ENCODE results near the gene APLNR. TPM values are rescaled to one million over a fixed set of nuclear protein-coding genes. Genes with fewer than 3 reads are reported as not detected.

APLNR gene
- total RNA-seq, 1 donor from 2014 or later, result 48.8 TPM

DNA sequence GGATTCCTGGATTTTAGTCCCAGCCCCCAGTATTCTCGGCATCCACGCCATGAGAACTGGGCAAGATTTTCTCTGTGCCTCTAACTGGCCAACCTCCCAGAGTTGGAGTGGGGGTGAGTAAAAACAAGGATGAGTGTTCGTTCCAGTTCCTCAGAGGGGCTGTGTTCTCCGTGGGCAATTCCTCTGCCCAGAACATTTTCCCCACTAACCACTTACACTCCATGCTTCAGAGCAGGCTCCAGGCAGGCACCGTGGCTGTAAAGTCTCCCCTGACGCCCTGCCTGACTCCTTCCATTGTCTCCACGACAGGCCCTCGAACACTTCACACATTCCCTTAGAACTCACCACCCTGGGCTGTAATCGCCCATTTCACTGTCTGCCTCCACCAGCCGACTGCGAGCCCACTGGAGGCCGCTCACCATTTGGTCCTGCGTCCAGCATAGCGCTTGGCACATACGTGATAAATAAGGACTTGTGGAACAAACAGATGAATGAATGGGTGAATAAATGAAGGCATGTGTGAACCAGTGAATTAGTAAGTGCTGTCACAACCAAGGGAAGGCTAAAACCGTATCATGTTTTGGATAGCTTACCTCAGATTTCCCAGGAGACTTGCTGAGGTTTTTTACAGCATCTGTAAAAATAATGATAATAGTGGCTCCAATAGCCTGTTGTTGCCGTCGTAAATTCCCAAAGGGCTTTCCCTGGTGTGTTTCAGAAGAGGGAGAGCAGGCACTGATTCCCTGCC is 6.1 kb downstream of the APLNR start:
- Mint-ChIP-seq H3K9me3 (ENCODE audit: unreplicated experiment) (no peaks in the 10 kb centered on the region), H3K4me1 (ENCODE audit: unreplicated experiment) (peaks cover 45% of the 10 kb centered on the region), H3K4me3 (ENCODE audit: unreplicated experiment) (peak overlapping the region; percentile 18), H3K36me3 (ENCODE audit: low read depth, unreplicated experiment) (no peaks in the 10 kb centered on the region), H3K27ac (ENCODE audit: unreplicated experiment) (no peak overlapping the region), H3K27me3 (ENCODE audit: unreplicated experiment) (peaks cover 20% of the 10 kb centered on the region)
- DNase-seq (ENCODE audit: low spot score), result no peak
- TF ChIP-seq, protein P1, sequence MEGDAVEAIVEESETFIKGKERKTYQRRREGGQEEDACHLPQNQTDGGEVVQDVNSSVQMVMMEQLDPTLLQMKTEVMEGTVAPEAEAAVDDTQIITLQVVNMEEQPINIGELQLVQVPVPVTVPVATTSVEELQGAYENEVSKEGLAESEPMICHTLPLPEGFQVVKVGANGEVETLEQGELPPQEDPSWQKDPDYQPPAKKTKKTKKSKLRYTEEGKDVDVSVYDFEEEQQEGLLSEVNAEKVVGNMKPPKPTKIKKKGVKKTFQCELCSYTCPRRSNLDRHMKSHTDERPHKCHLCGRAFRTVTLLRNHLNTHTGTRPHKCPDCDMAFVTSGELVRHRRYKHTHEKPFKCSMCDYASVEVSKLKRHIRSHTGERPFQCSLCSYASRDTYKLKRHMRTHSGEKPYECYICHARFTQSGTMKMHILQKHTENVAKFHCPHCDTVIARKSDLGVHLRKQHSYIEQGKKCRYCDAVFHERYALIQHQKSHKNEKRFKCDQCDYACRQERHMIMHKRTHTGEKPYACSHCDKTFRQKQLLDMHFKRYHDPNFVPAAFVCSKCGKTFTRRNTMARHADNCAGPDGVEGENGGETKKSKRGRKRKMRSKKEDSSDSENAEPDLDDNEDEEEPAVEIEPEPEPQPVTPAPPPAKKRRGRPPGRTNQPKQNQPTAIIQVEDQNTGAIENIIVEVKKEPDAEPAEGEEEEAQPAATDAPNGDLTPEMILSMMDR (IDR thresholded peaks at IDR 0.05; ENCODE audit: unreplicated experiment), result no peak

DNA sequence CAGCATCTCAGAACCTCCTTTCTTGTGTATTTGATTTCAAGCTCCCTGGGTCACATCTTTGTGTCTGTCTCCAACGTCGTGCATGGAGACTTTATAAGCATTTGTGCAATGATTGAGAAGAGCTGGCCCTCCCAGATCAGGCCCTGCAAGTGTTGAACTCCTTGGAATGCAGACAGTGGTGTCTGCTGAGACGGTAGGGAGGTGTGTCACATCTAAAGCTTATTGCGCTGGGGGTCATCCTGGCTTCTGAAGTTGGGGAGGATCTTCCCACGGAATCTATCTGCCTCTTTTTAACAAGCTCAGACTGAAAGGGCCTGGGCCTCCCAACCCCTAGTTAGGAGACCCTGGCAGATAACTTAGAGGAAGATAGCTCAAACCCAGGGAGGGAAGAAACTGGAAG is 6.7 kb downstream of the APLNR start:
- peaks cover 17% of the 10 kb centered on the region for H3K27me3 Mint-ChIP-seq (ENCODE audit: unreplicated experiment)
- no peaks in the 10 kb centered on the region for H3K36me3 Mint-ChIP-seq (ENCODE audit: low read depth, unreplicated experiment)
- H3K4me3 Mint-ChIP-seq (ENCODE audit: unreplicated experiment), result no peak overlapping the region
- TF ChIP-seq, protein P1 (IDR thresholded peaks at IDR 0.05; ENCODE audit: unreplicated experiment), result no peak
- H3K9me3 Mint-ChIP-seq (ENCODE audit: unreplicated experiment), result no peaks in the 10 kb centered on the region
- no peak for DNase-seq (ENCODE audit: low spot score)
- peaks cover 38% of the 10 kb centered on the region for H3K4me1 Mint-ChIP-seq (ENCODE audit: unreplicated experiment)
- H3K27ac Mint-ChIP-seq (ENCODE audit: unreplicated experiment), result no peak overlapping the region

DNA sequence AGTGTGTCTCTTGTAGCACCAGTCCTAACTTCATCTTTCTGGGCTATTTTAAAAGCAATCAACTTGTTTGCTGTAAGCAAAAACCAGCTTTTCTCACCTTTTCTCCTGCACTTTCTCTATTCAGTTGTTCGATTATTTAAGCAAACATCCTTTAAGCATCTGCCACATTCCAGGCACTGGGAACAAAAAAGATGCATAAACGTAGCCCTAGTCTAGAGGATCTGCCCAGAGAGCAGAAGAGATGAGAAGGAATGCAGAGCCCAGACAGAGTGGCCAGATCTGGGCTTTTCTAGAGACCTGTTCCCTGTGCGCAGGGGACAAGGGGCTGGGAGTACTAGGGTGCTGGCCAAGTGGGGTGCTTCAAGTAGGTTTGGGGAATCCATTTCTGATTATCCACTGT is 8.4 kb downstream of the APLNR start:
- Mint-ChIP-seq H3K4me3 (ENCODE audit: unreplicated experiment) (no peak overlapping the region), H3K4me1 (ENCODE audit: unreplicated experiment) (peaks cover 24% of the 10 kb centered on the region), H3K36me3 (ENCODE audit: low read depth, unreplicated experiment) (no peaks in the 10 kb centered on the region), H3K27me3 (ENCODE audit: unreplicated experiment) (peaks cover 12% of the 10 kb centered on the region), H3K9me3 (ENCODE audit: unreplicated experiment) (no peaks in the 10 kb centered on the region), H3K27ac (ENCODE audit: unreplicated experiment) (no peak overlapping the region)
- TF ChIP-seq, protein P1 (IDR thresholded peaks at IDR 0.05; ENCODE audit: unreplicated experiment), result no peak
- DNase-seq (ENCODE audit: low spot score), result no peak

DNA sequence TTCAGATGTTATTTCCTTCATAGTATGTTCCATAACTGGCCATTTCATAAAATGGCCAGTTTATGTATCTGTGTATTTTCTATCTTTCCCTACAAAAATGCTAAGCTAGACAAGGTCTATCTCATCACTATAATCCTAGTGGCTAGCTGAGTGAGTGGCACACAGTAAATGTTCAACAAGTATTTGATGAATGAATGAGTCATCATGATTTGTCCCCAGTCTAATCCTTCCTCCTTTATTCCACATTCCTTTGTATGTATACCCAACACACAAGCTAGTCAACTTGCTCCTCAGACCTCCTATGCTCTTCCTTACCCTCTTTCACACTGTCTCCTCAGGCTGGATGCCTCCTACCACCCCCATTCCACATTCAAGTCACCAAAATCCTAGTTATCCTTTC is 12.5 kb downstream of the APLNR start:
- Mint-ChIP-seq H3K4me1 (ENCODE audit: unreplicated experiment) (peaks cover 5% of the 10 kb centered on the region), H3K36me3 (ENCODE audit: low read depth, unreplicated experiment) (no peaks in the 10 kb centered on the region), H3K4me3 (ENCODE audit: unreplicated experiment) (no peak overlapping the region), H3K9me3 (ENCODE audit: unreplicated experiment) (no peaks in the 10 kb centered on the region), H3K27ac (ENCODE audit: unreplicated experiment) (no peak overlapping the region), H3K27me3 (ENCODE audit: unreplicated experiment) (no peaks in the 10 kb centered on the region)
- TF ChIP-seq, protein P1 (IDR thresholded peaks at IDR 0.05; ENCODE audit: unreplicated experiment), result no peak
- DNase-seq (ENCODE audit: low spot score), result no peak

DNA sequence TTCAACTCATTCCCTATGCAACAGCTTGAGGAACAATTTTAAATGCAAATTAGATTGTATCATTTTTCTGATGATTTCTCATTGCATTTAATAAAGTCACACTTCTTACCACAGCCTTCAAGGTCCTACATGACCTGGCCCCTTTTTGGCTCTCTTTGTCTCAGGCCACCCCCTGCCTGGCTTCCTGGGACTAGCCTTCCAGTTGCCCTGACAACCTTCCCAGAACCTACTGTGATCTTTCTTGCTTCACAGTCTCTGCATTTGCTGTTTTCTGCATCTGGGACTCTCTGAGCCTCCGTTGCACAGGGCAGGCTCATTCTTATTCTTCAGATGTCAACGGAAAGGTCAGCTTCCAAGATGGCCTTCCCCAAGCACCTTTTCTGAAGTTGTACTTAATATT is 12.9 kb downstream of the APLNR start:
- Mint-ChIP-seq H3K36me3 (ENCODE audit: low read depth, unreplicated experiment) (no peaks in the 10 kb centered on the region), H3K9me3 (ENCODE audit: unreplicated experiment) (no peaks in the 10 kb centered on the region)

More for the DNA sequence above, 12.9 kb downstream of the APLNR start:
- TF ChIP-seq, protein P1 (IDR thresholded peaks at IDR 0.05; ENCODE audit: unreplicated experiment), result no peak
- Mint-ChIP-seq H3K27me3 (ENCODE audit: unreplicated experiment) (no peaks in the 10 kb centered on the region), H3K4me1 (ENCODE audit: unreplicated experiment) (peaks cover 9% of the 10 kb centered on the region), H3K27ac (ENCODE audit: unreplicated experiment) (no peak overlapping the region), H3K4me3 (ENCODE audit: unreplicated experiment) (no peak overlapping the region)
- no peak for DNase-seq (ENCODE audit: low spot score)
